K562 (cell line): ENCODE measurements around the gene RNF214. TPM values are rescaled to one million over a fixed set of nuclear protein-coding genes. Genes with fewer than 3 reads are reported as not detected.

Source experiments
- CBX1 ChIP-seq: sonication (generic); IDR thresholded peaks from 2 replicates; pipeline ENCODE4 v1.6.1; 2016; ENCODE audit warnings: antibody characterized with exemption, low read depth, mild to moderate bottlenecking
- CLOCK ChIP-seq: fragments of 250-450 bp; sonication (Bioruptor Pico); IDR thresholded peaks from 2 replicates; pipeline ENCODE4 v1.4.0; 2020; ENCODE audit warnings: mild to moderate bottlenecking, moderate library complexity, borderline replicate concordance
- DPF2 ChIP-seq: fragments of 450-650 bp; IDR thresholded peaks from 2 replicates; pipeline ENCODE4 v1.6.1; 2016
- ETV5 ChIP-seq: sonication (generic); formaldehyde crosslinking; IDR thresholded peaks from 2 replicates; pipeline ENCODE4 v1.4.0; 2020; ENCODE audit warnings: low read depth, mild to moderate bottlenecking, missing genetic modification reagents
- HMGN3 ChIP-seq: IDR thresholded peaks from 2 replicates; pipeline ENCODE4 v1.6.1; 2011; ENCODE audit warnings: borderline replicate concordance, low read depth, mild to moderate bottlenecking, mixed read lengths, low read length; ENCODE audit not compliant: insufficient read length; ENCODE audit errors: extremely low read depth
- HNRNPLL ChIP-seq: fragments of 200-400 bp; formaldehyde crosslinking; IDR thresholded peaks from 2 replicates; pipeline ENCODE4 v1.6.1; 2017; ENCODE audit warnings: low read length, low read depth, mild to moderate bottlenecking; ENCODE audit not compliant: poor library complexity, severe bottlenecking
- MYC ChIP-seq, 2 experiments: fragments of 250-450 bp in 1 of 2; sonication (Bioruptor Pico) in 1 of 2; IDR thresholded peaks; 2 replicates each; pipeline versions ENCODE4 v1.5.1 to v1.6.1; 2012 to 2021; ENCODE audit warnings: low read depth in 2 of 2, borderline replicate concordance in 1 of 2, improper control_type of control experiment in 1 of 2, low read length in 1 of 2, mild to moderate bottlenecking in 1 of 2, moderate library complexity in 1 of 2
- NEUROD1 ChIP-seq: fragments of 150-350 bp; IDR thresholded peaks from 2 replicates; pipeline ENCODE4 v1.6.1; 2014; ENCODE audit warnings: borderline replicate concordance, low read length, low read depth; ENCODE audit not compliant: partially characterized antibody
- NR2C2 ChIP-seq, 2 experiments: fragments of 200-800 bp in 1 of 2; sonication (Bioruptor generic) in 1 of 2; sonication (generic) in 1 of 2; formaldehyde crosslinking in 1 of 2; IDR thresholded peaks; 2 replicates each; pipeline versions ENCODE4 v1.6.1 to v1.8.0; 2016 to 2022; ENCODE audit warnings: mild to moderate bottlenecking in 1 of 2, missing compliant biosample characterization in 1 of 2, missing genetic modification characterization in 1 of 2, missing genetic modification reagents in 1 of 2
- SAFB2 ChIP-seq: fragments of 200-400 bp; formaldehyde crosslinking; IDR thresholded peaks from 2 replicates; pipeline ENCODE4 v1.6.1; 2018; ENCODE audit warnings: borderline replicate concordance, low read length, low read depth, moderate library complexity; ENCODE audit not compliant: severe bottlenecking
- SIN3A ChIP-seq, 2 experiments: fragments of 150-350 bp in 1 of 2; IDR thresholded peaks; 2 replicates each; pipeline ENCODE4 v1.6.1; 2011 to 2016; ENCODE audit warnings: borderline replicate concordance in 2 of 2, low read depth in 2 of 2, low read length in 2 of 2, mild to moderate bottlenecking in 2 of 2, moderate library complexity in 2 of 2; ENCODE audit not compliant: control insufficient read depth in 1 of 2
- SNRNP70 ChIP-seq: fragments of 200-400 bp; formaldehyde crosslinking; optimal IDR thresholded peaks from 2 replicates; pipeline ENCODE3; 2017; ENCODE audit warnings: low read depth, low read length
- TARDBP ChIP-seq: fragments of 450-650 bp; IDR thresholded peaks from 2 replicates; pipeline ENCODE4 v1.6.1; 2016
- TCF3 ChIP-seq: sonication (generic); formaldehyde crosslinking; IDR thresholded peaks from 2 replicates; pipeline ENCODE4 v1.4.0; 2020; ENCODE audit warnings: mild to moderate bottlenecking, missing genetic modification reagents
- WHSC1 ChIP-seq: IDR thresholded peaks from one replicate; pipeline ENCODE4 v1.6.1; 2012; ENCODE audit warnings: low read length, control low read depth, inconsistent platforms
- ZKSCAN8 ChIP-seq: fragments of 200-800 bp; sonication (Bioruptor generic); IDR thresholded peaks from 2 replicates; pipeline ENCODE4 v1.6.1; 2016; ENCODE audit warnings: missing genetic modification characterization, missing compliant biosample characterization
- ZNF174 ChIP-seq: fragments of 250-450 bp; sonication (Bioruptor Pico); IDR thresholded peaks from 2 replicates; pipeline ENCODE4 v1.4.0; 2020; ENCODE audit warnings: mild to moderate bottlenecking
- ZNF239 ChIP-seq: fragments of 250-450 bp; sonication (Bioruptor Pico); IDR thresholded peaks from 2 replicates; pipeline ENCODE4 v1.4.0; 2020; ENCODE audit warnings: mild to moderate bottlenecking
- ZNF518B ChIP-seq: fragments of 250-450 bp; sonication (Bioruptor Pico); IDR thresholded peaks from 2 replicates; pipeline ENCODE4 v1.5.0; 2021; ENCODE audit warnings: mild to moderate bottlenecking, moderate library complexity
- polyA plus RNA-seq, 8 experiments: library from polyadenylated mRNA; depleted of rRNA in 4 of 8; stranded (reverse) in 5 of 8; unstranded in 3 of 8; fragments of >200 nt; fragmentation: Nextera tagmentation in 2 of 8; fragmentation: Illumina TruSeq in 1 of 8; extraction: Ambion mirVana in 2 of 8; extraction: Trizol in 1 of 8; gene quantifications; 2 replicates each; pipeline versions ENCODE4 v1.2.1 to v1.2.3, GENCODE V29; 2011 to 2014; ENCODE audit warnings: inconsistent platforms in 1 of 8, missing spikeins in 1 of 8
- total RNA-seq, 7 experiments: library from RNA; depleted of rRNA in 6 of 7; stranded (reverse); fragments of >200 nt in 6 of 7; fragmentation: Illumina TruSeq in 2 of 7; extraction: Trizol in 2 of 7; gene quantifications; 2 replicates each; pipeline versions ENCODE4 v1.2.1 to v1.2.3, GENCODE V29; 2011 to 2021; ENCODE audit warnings: low replicate concordance in 1 of 7

Gene RNF214
- total and polyA plus RNA-seq, 9 of the 15 experiments (the other 6 are each of a cell fraction or from before 2014, with no cell fraction given): 6.6 to 24.8 (median 11.9) TPM

GRCh38 chr11:117327567-117328374, 95.3 kb downstream of the RNF214 start, which contains the start of gene CEP164 (continued):
- TF ChIP-seq ZNF174 (CRISPR knock-in tag) (no peak), MYC (IDR thresholded peaks at IDR 0.05; ENCODE audit: low read depth, low read length) (no peak), MYC (CRISPR knock-in tag; IDR thresholded peaks at IDR 0.05; ENCODE audit: borderline replicate concordance, low read depth) (0 out of 2 replicates have a peak, but pooled peaks have one; percentile 57), ZNF518B (no peak), TARDBP (0 out of 2 replicates have a peak, but pooled peaks have one; percentile 41), ETV5 (CRISPR knock-in tag) (peak; percentile 79; the same call in 1 of the 2 replicates), NR2C2 (CRISPR knock-in tag; IDR thresholded peaks at IDR 0.05) (no peak), NR2C2 (tag; IDR thresholded peaks at IDR 0.05) (peak; percentile 94), DPF2 (peak; percentile 83; the same call in 1 of the 2 replicates), WHSC1 (no peak), ZNF239 (CRISPR knock-in tag) (no peak), CBX1 (peak; percentile 45; the same call in 1 of the 2 replicates), SNRNP70 (no peak), NEUROD1 (peak; percentile 88), HNRNPLL (peak; percentile 73), SAFB2 (no peak), ZKSCAN8 (CRISPR knock-in tag) (no peak), CLOCK (CRISPR knock-in tag) (no peak), SIN3A (IDR thresholded peaks at IDR 0.05; ENCODE audit: borderline replicate concordance in 2 of 2, control insufficient read depth in 1 of 2, low read depth in 2 of 2, low read length in 2 of 2) (peak; percentile 6 to 56; a peak in 1 of 4 replicates), HMGN3 (peak; percentile 64), TCF3 (CRISPR knock-in tag) (peak; percentile 48; the same call in 1 of the 2 replicates)
